Activated naive CD8-positive, alpha-beta T cell treated with anti-CD3 and anti-CD28 coated beads, Interleukin-2, amount 50 U/mL, for 24 hours (primary cell): ENCODE measurements around the gene NAXE.

Experiments
- ATAC-seq: fragments of 150-1000 bp; cut with Tn5 transposase; one replicate; pipeline ENCODE4 v1.10.0; 2021
- DNase-seq: peaks from one replicate; pipeline ENCODE4 v3.0.0; 2021
- H3K27ac Mint-ChIP-seq: one replicate; pipeline ENCODE4 v1.8.0; 2021; ENCODE audit warnings: mild to moderate bottlenecking, mixed read lengths
- H3K27me3 Mint-ChIP-seq: one replicate; pipeline ENCODE4 v1.8.0; 2021; ENCODE audit warnings: mixed read lengths
- H3K36me3 Mint-ChIP-seq: one replicate; pipeline ENCODE4 v1.8.0; 2021; ENCODE audit warnings: low read depth, mixed read lengths
- H3K4me1 Mint-ChIP-seq: one replicate; pipeline ENCODE4 v1.8.0; 2021; ENCODE audit warnings: mixed read lengths
- H3K4me3 Mint-ChIP-seq: one replicate; pipeline ENCODE4 v1.8.0; 2021; ENCODE audit warnings: mild to moderate bottlenecking, moderate library complexity, mixed read lengths
- H3K9me3 Mint-ChIP-seq: one replicate; pipeline ENCODE4 v1.8.0; 2021; ENCODE audit warnings: mixed read lengths

Gene NAXE

GRCh38 chr1:156555715-156556114, 35.9 kb upstream of the NAXE start:
- Mint-ChIP-seq H3K36me3 (no peaks in the 10 kb centered on the region), H3K4me1 (peaks cover 10% of the 10 kb centered on the region), H3K27me3 (no peaks in the 10 kb centered on the region), H3K27ac (no peak overlapping the region), H3K4me3 (no peak overlapping the region), H3K9me3 (no peaks in the 10 kb centered on the region)
- DNase-seq (no peak), ATAC-seq (no peak)

GRCh38 chr1:156556354-156556753, 35.2 kb upstream of the NAXE start:
- H3K4me1 Mint-ChIP-seq = peaks cover 10% of the 10 kb centered on the region
- no peak overlapping the region for H3K4me3 Mint-ChIP-seq
- ATAC-seq (no peak), DNase-seq (no peak)
- H3K9me3 Mint-ChIP-seq = no peaks in the 10 kb centered on the region
- no peaks in the 10 kb centered on the region for H3K27me3 Mint-ChIP-seq
- no peaks in the 10 kb centered on the region for H3K36me3 Mint-ChIP-seq
- no peak overlapping the region for H3K27ac Mint-ChIP-seq

- Mint-ChIP-seq H3K4me1 (no peaks in the 10 kb centered on the region), H3K27ac (no peak overlapping the region), H3K36me3 (peaks cover 5% of the 10 kb centered on the region), H3K4me3 (no peak overlapping the region), H3K9me3 (no peaks in the 10 kb centered on the region), H3K27me3 (no peaks in the 10 kb centered on the region)
- no peak for DNase-seq
- no peak for ATAC-seq
Observed at GRCh38 chr1:156559086-156559796, 32.3 kb upstream of the NAXE start.

- H3K36me3 Mint-ChIP-seq = peaks cover 5% of the 10 kb centered on the region
- H3K4me1 Mint-ChIP-seq = no peaks in the 10 kb centered on the region
- no peaks in the 10 kb centered on the region for H3K9me3 Mint-ChIP-seq
- H3K27ac Mint-ChIP-seq = no peak overlapping the region
- no peak for DNase-seq
- H3K27me3 Mint-ChIP-seq = no peaks in the 10 kb centered on the region
- H3K4me3 Mint-ChIP-seq = no peak overlapping the region
- no peak for ATAC-seq
Observed at GRCh38 chr1:156559797-156560385, 31.7 kb upstream of the NAXE start.

- peaks cover 5% of the 10 kb centered on the region for H3K36me3 Mint-ChIP-seq
- H3K4me3 Mint-ChIP-seq = no peak overlapping the region
- H3K27me3 Mint-ChIP-seq = no peaks in the 10 kb centered on the region
- DNase-seq = no peak
- no peaks in the 10 kb centered on the region for H3K9me3 Mint-ChIP-seq
- no peak for ATAC-seq
- no peaks in the 10 kb centered on the region for H3K4me1 Mint-ChIP-seq
- H3K27ac Mint-ChIP-seq = no peak overlapping the region
Observed at GRCh38 chr1:156560585-156561163, 30.9 kb upstream of the NAXE start.

- peaks cover 5% of the 10 kb centered on the region for H3K36me3 Mint-ChIP-seq
- no peak overlapping the region for H3K27ac Mint-ChIP-seq
- H3K27me3 Mint-ChIP-seq = peaks cover under 1% of the 10 kb centered on the region
- H3K4me1 Mint-ChIP-seq = no peaks in the 10 kb centered on the region
- ATAC-seq (no peak), DNase-seq (no peak)
- H3K9me3 Mint-ChIP-seq = no peaks in the 10 kb centered on the region
- no peak overlapping the region for H3K4me3 Mint-ChIP-seq
Observed at GRCh38 chr1:156565519-156565918, 26.1 kb upstream of the NAXE start.

GRCh38 chr1:156566436-156566835, 25.1 kb upstream of the NAXE start:
- Mint-ChIP-seq H3K9me3 (no peaks in the 10 kb centered on the region), H3K4me1 (peaks cover 8% of the 10 kb centered on the region), H3K4me3 (no peak overlapping the region), H3K27me3 (peaks cover 9% of the 10 kb centered on the region), H3K36me3 (peaks cover 5% of the 10 kb centered on the region), H3K27ac (no peak overlapping the region)
- no peak for DNase-seq
- no peak for ATAC-seq

- peak overlapping the region; percentile 99 for H3K4me3 Mint-ChIP-seq
- peaks cover 2% of the 10 kb centered on the region for H3K36me3 Mint-ChIP-seq
- H3K9me3 Mint-ChIP-seq = no peaks in the 10 kb centered on the region
- no peak overlapping the region for H3K27ac Mint-ChIP-seq
- H3K4me1 Mint-ChIP-seq = peaks cover 30% of the 10 kb centered on the region
- peak; percentile 71 for ATAC-seq
- H3K27me3 Mint-ChIP-seq = peaks cover 34% of the 10 kb centered on the region
- DNase-seq = no peak
Observed at GRCh38 chr1:156571261-156571852, 20.2 kb upstream of the NAXE start.

GRCh38 chr1:156571919-156572662, 19.5 kb upstream of the NAXE start, which contains the start of gene IQGAP3:
TSS of gene IQGAP3 (minus strand) at chr1:156572565. CDS start at chr1:156572529, 36 bp downstream.
- DNase-seq (peak; percentile 79), ATAC-seq (peak; percentile 87)
- Mint-ChIP-seq H3K4me3 (peak within 1 kb of the TSS; percentile 99), H3K4me1 (peaks cover 30% of the 10 kb centered on the region), H3K36me3 (peaks cover 2% of the 10 kb centered on the region), H3K9me3 (no peaks in the 10 kb centered on the region), H3K27ac (peak within 1 kb of the TSS; percentile 86), H3K27me3 (peaks cover 34% of the 10 kb centered on the region)

- Mint-ChIP-seq H3K4me3 (peak overlapping the region; percentile 99), H3K4me1 (peaks cover 30% of the 10 kb centered on the region)
- no peak for ATAC-seq
Observed at GRCh38 chr1:156572663-156573018, 18.9 kb upstream of the NAXE start.

GRCh38 chr1:156574039-156574633, 17.4 kb upstream of the NAXE start:
- Mint-ChIP-seq H3K27me3 (peaks cover 34% of the 10 kb centered on the region), H3K4me3 (no peak overlapping the region), H3K4me1 (peaks cover 30% of the 10 kb centered on the region), H3K36me3 (peaks cover 2% of the 10 kb centered on the region), H3K27ac (no peak overlapping the region), H3K9me3 (no peaks in the 10 kb centered on the region)
- ATAC-seq (no peak), DNase-seq (no peak)

More at GRCh38 chr1:156572663-156573018, 18.9 kb upstream of the NAXE start:
- Mint-ChIP-seq H3K36me3 (peaks cover 2% of the 10 kb centered on the region), H3K9me3 (no peaks in the 10 kb centered on the region), H3K27ac (peak overlapping the region; percentile 86), H3K27me3 (peaks cover 34% of the 10 kb centered on the region)
- no peak for DNase-seq

- no peaks in the 10 kb centered on the region for H3K36me3 Mint-ChIP-seq
- H3K4me3 Mint-ChIP-seq = no peak overlapping the region
- H3K4me1 Mint-ChIP-seq = peaks cover 25% of the 10 kb centered on the region
- peaks cover 14% of the 10 kb centered on the region for H3K27me3 Mint-ChIP-seq
- no peak for DNase-seq
- no peak overlapping the region for H3K27ac Mint-ChIP-seq
- no peaks in the 10 kb centered on the region for H3K9me3 Mint-ChIP-seq
- ATAC-seq = no peak
Observed at GRCh38 chr1:156577550-156577949, 14.0 kb upstream of the NAXE start.

GRCh38 chr1:156578055-156578454, 13.5 kb upstream of the NAXE start:
- H3K27me3 Mint-ChIP-seq = peaks cover 9% of the 10 kb centered on the region
- DNase-seq (no peak), ATAC-seq (no peak)
- H3K27ac Mint-ChIP-seq = no peak overlapping the region
- peaks cover 22% of the 10 kb centered on the region for H3K4me1 Mint-ChIP-seq
- no peaks in the 10 kb centered on the region for H3K9me3 Mint-ChIP-seq
- H3K4me3 Mint-ChIP-seq = no peak overlapping the region
- H3K36me3 Mint-ChIP-seq = no peaks in the 10 kb centered on the region

- no peak within 1 kb of the TSS for H3K27ac Mint-ChIP-seq
- ATAC-seq (no peak), DNase-seq (no peak)
- no peaks in the 10 kb centered on the region for H3K9me3 Mint-ChIP-seq
- H3K4me3 Mint-ChIP-seq = no peak within 1 kb of the TSS
- peaks cover 3% of the 10 kb centered on the region for H3K36me3 Mint-ChIP-seq
- H3K27me3 Mint-ChIP-seq = no peaks in the 10 kb centered on the region
- peaks cover 30% of the 10 kb centered on the region for H3K4me1 Mint-ChIP-seq
Observed at GRCh38 chr1:156579472-156579871, 12.1 kb upstream of the NAXE start, which contains the start of gene TTC24. TSS of gene TTC24 (plus strand) at chr1:156579723. CDS start at chr1:156581365, 1,642 bp downstream.
